GM18505 (cell line): Measurements from ENCODE around the gene MS4A14.
"Not testable (repeated sequence)": the region's sequence is repeated elsewhere in the genome, so short reads cannot be mapped to it uniquely, and the experiment has no call there.

ENCODE experiments used
- ATAC-seq: cut with Tn5 transposase; IDR thresholded peaks from one replicate; pipeline ENCODE4 v1.9.1; 2021; ENCODE audit not compliant: unreplicated experiment
- POLR2A ChIP-seq: IDR thresholded peaks from 4 replicates; pipeline ENCODE4 v1.6.1; 2011; ENCODE audit warnings: borderline replicate concordance; ENCODE audit not compliant: insufficient read depth, insufficient read length; ENCODE audit errors: extremely low read depth

Gene MS4A14

DNA sequence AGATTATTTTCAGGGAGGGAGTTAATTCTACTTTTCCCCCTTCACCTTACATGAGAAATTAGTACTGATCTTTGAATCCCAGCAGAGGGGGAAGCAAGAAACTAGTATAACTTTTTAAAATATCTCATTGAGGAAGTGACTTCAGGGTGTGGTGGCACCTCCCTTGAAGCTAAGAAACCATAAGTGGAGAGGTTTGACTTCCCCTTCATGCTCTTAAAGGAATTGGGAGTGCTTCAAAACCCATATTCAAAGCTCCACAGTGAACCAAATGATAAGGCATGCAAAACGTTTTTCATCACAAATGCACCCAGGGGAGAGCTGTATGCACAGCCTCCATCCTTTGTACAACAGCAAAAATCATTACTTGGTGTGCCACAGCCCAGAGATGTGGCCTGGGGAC lies 540 bp downstream of the MS4A14 start:
- no peak for TF ChIP-seq POLR2A
- ATAC-seq: peak; percentile 73

DNA sequence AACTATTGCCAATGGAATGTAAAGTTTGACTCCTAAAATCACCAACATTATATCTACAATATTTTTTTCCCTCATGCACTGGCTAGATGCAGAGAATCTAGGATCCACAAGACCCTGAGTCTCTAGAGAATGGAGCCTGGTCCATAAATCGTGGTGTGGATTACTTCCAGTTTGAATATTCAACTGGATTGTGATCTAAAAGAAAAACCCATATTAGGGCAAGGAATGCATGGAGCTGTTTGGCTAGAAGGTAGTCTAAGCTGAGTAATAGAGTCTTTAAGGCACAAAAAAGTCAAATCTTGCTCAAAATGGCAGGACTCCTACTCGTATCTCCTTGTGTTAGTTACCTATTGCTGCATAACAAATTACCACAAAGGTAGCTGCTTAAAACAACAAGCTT lies 23.8 kb downstream of the MS4A14 start:
- TF ChIP-seq POLR2A: no peak
- no peak for ATAC-seq

DNA sequence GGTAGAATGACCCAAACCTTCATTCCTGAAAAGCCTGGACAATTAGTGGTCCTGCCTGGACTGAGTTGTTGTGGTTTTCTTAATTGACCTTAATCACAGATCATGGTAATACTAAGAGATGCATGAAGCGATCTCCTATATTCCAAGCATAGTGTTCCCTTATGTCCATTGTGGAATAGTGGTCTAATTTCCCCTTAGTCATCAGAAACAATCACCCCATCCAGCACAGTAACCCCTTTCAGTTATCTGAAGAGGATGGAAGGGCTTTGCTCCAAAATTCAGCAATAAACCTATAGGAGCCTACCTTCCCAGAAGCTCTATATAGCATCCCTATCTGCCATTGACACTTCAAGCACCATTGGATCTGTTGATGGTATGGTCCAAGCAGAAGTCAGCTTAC lies 26.4 kb downstream of the MS4A14 start:
- no peak for TF ChIP-seq POLR2A

DNA sequence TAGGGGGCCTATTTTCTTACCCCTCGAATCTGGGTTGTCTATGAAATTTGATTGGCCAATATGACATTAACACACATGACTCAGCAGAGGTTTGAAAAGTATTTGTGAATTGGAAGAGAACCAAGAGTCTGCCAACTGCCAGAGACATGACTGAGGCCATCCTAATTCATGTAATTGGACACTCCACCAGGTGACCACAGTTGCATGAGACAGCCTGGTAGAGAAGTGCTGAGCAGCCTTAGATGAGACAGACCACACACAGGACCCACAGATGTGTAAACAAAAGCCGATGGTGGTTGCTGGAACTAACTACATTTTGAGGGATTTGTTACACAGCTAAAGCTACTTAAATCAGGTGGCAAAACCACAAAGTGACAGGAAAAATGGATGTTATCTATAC lies 32.3 kb downstream of the MS4A14 start:
- ATAC-seq: no peak
- no peak for TF ChIP-seq POLR2A

More for the DNA sequence above, 26.4 kb downstream of the MS4A14 start:
- no peak for ATAC-seq

DNA sequence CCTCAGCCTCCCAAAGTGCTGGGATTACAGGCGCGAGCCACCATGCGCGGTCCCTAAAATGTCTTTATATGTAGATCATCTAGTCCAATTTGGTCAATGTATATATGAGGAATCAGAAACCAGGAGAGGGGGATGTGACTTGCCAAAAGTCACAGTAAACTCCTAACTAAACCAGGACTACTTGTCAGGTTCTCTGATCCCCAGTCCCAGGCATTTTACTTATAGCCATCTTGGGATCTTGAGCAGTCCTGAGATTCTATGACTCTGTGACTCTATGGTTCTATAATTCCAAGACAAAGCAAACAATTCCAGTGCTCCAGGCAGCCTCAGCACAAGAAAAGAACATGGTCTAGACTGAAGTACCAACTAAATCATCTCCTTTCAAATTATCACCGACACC lies 33.0 kb downstream of the MS4A14 start, which contains the start of gene MS4A5:
Gene MS4A5, plus strand, starts transcription at position 301 of the 400 bp plus-strand sequence. CDS start 103 bp downstream, outside the sequence.
- TF ChIP-seq POLR2A: no peak
- no peak for ATAC-seq

DNA sequence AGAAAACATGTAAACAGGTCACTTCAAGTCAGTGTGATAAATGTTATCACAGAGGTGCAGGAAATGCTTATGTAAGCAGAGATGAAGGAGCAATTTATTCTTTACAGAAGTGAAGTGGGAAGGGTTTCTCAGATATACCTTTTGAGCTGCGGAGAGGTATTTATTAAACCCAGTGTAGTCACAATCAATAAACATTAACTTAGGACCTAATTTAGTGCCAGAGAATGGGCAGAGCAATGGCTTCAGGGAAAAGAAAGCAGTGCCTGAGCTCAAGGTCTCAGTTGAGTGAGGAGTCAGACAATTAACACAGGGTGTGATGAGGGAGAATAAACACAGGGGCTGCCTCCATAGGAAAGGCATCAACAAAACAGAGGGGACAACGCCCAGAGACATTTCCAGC lies 35.0 kb downstream of the MS4A14 start:
- ATAC-seq: no peak
- TF ChIP-seq POLR2A: no peak

DNA sequence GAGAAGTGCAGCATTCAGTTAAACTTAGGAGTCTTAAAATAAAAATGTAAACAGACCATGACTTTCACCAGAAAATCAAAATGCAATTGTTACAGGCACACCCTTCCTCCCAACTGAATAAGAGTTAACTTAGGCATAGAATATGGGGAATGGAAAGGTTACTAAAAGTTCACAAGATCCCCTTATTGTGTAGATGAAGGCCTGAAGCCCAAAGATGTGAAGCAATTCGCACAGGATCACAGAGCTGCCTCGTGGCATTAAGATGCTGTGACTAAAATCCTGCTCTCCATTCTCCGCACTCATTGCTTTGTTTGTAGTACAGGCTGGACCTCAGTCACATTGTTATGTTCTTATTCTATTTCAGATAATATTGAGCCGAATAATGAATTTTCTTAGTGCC lies 37.1 kb downstream of the MS4A14 start:
- no peak for TF ChIP-seq POLR2A
- no peak for ATAC-seq

DNA sequence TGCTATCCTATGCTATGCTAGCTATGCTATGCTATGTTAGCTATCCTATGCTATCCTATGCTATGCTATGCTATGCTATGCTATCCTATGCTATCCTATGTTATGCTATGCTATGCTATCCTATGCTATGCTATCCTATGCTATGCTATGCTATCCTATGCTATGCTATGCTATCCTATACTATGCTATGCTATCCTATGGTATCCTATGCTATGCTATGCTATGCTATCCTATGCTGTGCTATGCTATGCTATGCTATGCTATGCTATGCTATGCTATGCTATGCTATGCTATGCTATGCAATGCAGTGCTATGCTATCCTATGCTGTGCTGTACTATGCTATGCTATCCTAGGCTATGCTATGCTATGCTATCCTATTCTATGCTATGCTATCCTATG lies 50.8 kb downstream of the MS4A14 start:
- no peak for ATAC-seq
- TF ChIP-seq POLR2A: no peak

DNA sequence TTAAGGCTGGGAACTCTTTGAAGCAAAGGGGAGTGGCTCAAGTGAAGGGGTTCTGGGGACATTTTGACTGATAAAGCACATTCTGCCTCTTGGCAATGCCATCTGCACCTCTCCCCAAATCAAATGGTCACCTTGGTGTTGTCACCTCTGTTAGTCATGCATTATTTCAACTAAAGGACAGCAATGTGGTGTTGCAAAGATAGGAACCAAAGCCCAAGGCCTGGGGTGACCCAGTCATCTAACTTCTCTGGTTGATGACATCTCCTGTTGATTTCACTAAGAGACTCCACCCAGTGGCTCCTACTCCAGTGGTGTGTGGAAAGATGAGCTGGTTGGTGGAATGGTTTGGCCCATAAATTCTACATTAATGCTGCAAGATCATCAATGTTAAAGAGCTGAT lies 51.6 kb downstream of the MS4A14 start:
- TF ChIP-seq POLR2A: no peak
- ATAC-seq: no peak

DNA sequence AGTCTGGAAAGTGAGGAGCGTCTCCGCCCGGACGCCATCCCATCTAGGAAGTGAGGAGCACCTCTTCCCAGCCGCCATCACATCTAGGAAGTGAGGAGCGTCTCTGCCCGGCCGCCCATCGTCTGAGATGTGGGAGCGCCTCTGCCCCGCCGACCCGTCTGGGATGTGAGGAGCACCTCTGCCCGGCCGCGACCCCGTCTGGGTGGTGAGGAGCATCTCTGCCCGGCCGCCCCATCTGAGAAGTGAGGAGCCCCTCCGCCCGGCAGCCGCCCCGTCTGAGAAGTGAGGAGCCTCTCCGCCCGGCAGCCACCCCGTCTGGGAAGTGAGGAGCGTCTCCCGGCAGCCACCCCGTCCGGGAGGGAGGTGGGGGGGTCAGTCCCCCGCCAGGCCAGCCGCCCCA lies 54.9 kb downstream of the MS4A14 start:
- not testable (repeated sequence) for ATAC-seq

DNA sequence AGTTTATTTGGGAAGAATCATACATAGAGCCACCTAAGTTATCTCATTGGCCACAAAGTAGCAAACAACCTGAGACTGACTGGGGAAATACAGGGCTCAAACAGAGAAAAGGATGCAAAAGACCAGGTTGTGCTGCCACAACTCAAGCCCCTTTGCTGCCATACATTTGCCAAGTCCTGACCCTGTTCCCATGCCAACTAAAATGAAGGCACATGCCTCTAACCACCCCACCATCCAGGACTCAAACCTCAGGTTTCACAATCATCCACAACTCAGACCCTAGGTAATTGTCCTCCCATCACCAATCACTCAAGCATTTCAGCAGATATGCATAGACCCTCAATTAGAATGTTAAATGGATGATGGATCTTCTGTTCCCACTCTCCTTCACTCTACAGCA lies 58.0 kb downstream of the MS4A14 start:
- TF ChIP-seq POLR2A: no peak
- ATAC-seq: no peak

DNA sequence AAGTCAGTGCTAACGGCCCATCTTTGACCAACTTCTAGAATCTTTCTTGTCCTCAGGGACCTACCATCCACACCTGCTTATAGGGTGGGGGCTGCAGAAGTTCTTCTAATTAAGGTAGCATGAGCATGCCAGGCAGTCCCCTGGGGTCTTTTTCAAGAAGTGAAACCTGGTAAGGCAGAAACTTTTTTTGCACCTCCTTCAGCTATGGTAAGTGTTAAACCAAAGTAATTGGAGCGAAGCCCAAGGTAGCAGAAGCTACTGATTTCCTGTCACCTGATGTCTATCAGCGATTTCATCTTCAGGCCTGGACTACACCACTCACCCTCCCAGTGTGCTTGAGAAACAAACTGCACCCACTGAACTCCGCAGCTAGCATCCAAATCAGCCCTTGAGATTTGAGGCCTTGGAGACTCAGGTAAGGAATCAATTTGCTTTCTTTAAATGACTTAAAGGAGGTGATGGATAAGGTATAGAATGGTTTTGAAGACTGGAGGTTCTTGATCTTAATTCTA lies 59.3 kb downstream of the MS4A14 start, which contains the start of gene MS4A1:
Gene MS4A1, plus strand, starts transcription at position 317 of the 512 bp plus-strand sequence. CDS start 6,528 bp downstream, outside the sequence.
- TF ChIP-seq POLR2A: peak; percentile 94
- peak; percentile 85 for ATAC-seq

DNA sequence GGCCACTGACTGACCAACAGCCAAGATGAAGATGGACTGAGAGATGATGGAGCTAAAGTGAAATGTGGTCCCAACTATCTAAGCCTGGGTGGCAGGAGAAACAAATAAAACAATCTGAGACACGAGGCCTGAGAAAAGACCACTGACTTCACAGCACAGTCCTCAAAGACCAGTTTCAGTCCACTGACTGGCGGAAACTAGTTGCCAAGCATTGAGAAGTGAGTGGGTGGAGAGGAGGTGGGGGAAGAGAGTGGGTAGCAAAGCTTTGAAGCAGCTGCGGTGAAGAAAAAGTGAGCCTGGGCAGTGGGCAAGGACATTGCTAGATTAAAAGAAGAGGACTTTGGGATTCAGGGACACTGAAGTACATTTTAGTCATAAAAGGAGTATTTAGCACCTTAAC lies 61.3 kb downstream of the MS4A14 start:
- ATAC-seq: no peak
- peak; percentile 83 for TF ChIP-seq POLR2A

DNA sequence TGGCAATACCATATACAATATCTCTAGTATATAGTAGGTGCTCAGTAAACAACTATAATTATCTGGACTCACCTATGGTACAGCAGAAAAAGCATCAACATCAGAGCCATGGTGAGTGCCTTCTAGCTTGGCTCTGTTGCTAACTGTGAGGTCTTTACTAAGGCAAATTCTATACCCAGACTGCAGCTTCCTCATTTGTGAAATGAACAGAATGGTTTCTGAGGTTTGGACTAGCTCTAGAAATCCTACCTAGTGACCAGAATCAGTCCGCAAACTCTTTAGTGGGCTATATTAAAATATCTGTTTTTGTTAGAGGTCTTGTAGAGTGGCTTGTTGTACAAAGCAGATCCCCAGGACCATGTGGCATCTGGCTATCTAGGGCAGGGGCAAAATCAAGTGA lies 63.1 kb downstream of the MS4A14 start:
- TF ChIP-seq POLR2A: no peak
- ATAC-seq: no peak
